Measurements from ENCODE around the gene MEFV.
"Not testable (repeated sequence)": the region's sequence is repeated elsewhere in the genome, so short reads cannot be mapped to it uniquely, and the experiment has no call there.

The MEFV gene

GRCh38 chr16:3202903-3203539, 53.4 kb downstream of the MEFV start:
- no peak for DNase-seq (ENCODE audit: low read depth)
- no peak overlapping the region for H3K4me3 ChIP-seq (ENCODE audit: low read depth, low read length)
- no peak for TF ChIP-seq CTCF (IDR thresholded peaks at IDR 0.05; ENCODE audit: low read depth, low read length, missing control alignments)

- DNase-seq (ENCODE audit: low read depth) = no peak
- no peak for TF ChIP-seq CTCF (IDR thresholded peaks at IDR 0.05; ENCODE audit: low read depth, low read length, missing control alignments)
- H3K4me3 ChIP-seq (ENCODE audit: low read depth, low read length) = no peak overlapping the region
Observed at GRCh38 chr16:3198334-3199072, 57.9 kb downstream of the MEFV start.

GRCh38 chr16:3197694-3198333, 58.6 kb downstream of the MEFV start:
- DNase-seq (ENCODE audit: low read depth); H3K4me3 ChIP-seq (ENCODE audit: low read depth, low read length): not testable (repeated sequence)

GRCh38 chr16:3195975-3196374, 60.5 kb downstream of the MEFV start:
- no peak overlapping the region for H3K4me3 ChIP-seq (ENCODE audit: low read depth, low read length)
- TF ChIP-seq CTCF (IDR thresholded peaks at IDR 0.05; ENCODE audit: low read depth, low read length, missing control alignments) = no peak
- DNase-seq (ENCODE audit: low read depth) = no peak

GRCh38 chr16:3194792-3195191, 61.6 kb downstream of the MEFV start:
- TF ChIP-seq CTCF (IDR thresholded peaks at IDR 0.05; ENCODE audit: low read depth, low read length, missing control alignments) = no peak
- H3K4me3 ChIP-seq (ENCODE audit: low read depth, low read length) = no peak overlapping the region

GRCh38 chr16:3193221-3194212, 62.9 kb downstream of the MEFV start:
- no peak overlapping the region for H3K4me3 ChIP-seq (ENCODE audit: low read depth, low read length)
- no peak for DNase-seq (ENCODE audit: low read depth)
- TF ChIP-seq CTCF (IDR thresholded peaks at IDR 0.05; ENCODE audit: low read depth, low read length, missing control alignments) = no peak

More at GRCh38 chr16:3194792-3195191, 61.6 kb downstream of the MEFV start:
- no peak for DNase-seq (ENCODE audit: low read depth)
